Fibroblast of peridontal ligament (primary cell): ENCODE data around the gene GET3.
"Not testable (repeated sequence)": the region's sequence is repeated elsewhere in the genome, so short reads cannot be mapped to it uniquely, and the experiment has no call there.

ENCODE experiments used
- DNase-seq: peaks from one replicate; pipeline ENCODE4 v3.0.0-alpha.2; 2010; ENCODE audit errors: extremely low read depth

GET3 gene

DNA sequence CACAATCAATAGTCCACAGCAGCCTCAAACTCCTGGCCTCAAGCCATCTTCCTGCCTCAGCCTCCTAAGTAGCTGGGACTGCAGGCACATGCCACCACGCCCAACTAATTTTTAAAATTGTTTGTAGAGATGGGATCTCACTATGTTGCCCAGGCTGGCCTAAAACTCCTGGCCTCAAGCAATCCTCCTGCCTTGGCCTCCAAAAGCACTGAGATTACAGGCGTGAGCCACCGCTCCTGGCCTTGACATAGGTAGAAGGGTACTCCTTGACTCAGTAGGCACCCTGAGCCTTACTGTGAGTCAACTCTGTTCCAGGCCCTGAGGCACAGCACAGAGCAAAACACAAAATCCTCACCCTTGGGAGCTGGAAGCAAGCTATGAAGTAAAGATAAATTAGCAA is 21.4 kb upstream of the GET3 start:
- DNase-seq = no peak

DNA sequence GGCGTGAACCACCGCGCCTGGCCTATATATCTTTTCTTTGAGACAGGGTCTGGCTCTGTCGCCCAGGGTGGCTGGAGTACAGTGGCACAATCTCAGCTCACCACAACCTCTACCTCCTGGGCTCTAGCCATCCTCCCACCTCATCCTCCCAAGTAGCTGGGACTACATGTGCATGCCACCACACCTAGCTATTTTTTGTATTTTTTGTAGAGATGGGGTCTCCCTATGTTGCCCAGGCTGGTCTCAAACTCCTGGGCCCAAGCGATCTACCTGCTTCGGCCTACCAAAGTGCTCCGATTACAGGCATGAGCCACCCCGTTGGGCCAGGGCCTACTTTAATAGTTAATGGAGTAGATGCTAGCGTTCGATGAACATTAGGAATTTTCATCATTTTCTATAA is 17.0 kb upstream of the GET3 start:
- peak; percentile 4 for DNase-seq

DNA sequence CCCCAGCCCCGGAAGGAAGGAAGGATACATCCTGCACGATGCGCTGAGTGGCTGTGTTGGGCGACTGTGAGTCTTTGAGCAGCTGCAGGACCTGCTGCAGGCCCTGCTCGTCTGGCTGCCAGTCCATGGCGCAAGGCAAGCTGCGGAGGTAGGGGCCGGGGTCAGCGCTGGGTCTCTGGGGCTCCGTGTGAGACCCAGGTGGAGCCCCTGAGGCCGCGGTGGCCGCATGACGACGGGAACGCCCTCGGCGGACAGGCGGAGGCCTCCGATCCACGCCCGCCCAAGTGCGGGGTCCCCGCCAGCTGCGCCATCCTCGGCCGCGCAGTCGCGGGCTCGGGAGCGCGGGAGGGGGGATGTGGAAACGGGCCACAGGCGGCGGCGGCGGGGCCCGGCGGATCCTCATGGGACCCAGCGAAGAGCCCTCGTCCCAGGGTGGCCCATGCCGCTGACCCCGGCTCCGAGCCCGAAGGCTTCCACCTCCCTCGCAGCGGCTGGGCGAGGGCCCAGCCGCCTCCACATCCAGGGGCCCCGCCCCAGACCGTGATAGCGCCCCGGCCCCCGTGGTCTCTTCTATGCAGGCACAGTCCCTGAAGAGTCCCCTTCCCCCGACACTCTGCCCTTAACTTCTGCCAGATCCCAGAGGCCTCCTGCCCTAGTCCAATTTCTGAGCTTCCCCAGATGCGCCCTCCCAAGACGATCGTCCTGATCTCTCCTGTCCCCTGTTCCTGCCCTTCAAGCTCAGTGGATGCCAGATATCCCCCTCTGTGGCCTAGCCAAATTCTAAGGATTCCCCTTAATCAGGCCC is 16.2 kb upstream of the GET3 start:
- DNase-seq = peak; percentile 16

DNA sequence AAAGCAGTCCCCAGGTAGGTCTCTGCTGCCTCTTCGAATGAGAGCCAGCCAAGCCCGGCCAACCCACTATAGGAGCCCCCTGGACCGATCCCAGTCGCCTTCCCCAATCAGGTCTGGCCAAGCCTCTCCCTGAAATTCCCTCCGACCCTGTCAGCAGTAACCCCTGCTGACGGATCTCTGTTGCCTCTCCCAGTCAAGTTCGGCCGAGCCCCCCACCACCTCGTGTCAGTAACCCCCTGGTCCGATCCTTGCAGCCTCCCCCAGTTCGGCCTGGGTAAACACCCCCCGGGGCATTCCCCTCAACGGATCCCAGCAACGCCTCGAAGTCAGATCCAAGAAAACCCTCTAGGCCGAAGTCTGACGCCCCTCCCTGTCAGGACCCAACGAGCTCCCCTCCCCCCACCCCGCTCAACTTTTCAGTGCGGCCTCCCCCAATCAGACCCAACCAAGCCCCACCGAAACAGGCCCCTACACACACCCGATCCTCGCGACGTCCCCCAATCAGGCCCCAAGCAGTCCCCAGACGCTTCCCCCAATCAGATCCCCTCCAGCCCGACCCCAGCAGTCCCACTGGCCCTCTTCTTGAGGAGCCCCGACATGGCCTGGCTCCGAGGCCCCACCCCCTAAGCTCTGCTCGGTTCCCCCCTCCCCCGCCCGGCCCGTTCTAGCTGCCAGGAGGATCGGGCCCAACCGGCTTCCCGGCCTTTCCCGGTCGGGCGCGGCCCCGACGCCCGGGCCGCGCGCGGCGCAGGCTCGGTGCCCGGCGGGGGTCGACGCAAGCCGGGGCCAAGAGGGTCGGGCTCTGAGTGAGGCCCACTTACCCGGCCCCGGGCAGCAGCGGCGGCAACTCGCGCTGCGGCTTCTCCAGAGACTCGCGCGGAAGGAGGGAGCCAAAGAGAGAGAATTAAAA is 15.4 kb upstream of the GET3 start:
- peak; percentile 67 for DNase-seq

DNA sequence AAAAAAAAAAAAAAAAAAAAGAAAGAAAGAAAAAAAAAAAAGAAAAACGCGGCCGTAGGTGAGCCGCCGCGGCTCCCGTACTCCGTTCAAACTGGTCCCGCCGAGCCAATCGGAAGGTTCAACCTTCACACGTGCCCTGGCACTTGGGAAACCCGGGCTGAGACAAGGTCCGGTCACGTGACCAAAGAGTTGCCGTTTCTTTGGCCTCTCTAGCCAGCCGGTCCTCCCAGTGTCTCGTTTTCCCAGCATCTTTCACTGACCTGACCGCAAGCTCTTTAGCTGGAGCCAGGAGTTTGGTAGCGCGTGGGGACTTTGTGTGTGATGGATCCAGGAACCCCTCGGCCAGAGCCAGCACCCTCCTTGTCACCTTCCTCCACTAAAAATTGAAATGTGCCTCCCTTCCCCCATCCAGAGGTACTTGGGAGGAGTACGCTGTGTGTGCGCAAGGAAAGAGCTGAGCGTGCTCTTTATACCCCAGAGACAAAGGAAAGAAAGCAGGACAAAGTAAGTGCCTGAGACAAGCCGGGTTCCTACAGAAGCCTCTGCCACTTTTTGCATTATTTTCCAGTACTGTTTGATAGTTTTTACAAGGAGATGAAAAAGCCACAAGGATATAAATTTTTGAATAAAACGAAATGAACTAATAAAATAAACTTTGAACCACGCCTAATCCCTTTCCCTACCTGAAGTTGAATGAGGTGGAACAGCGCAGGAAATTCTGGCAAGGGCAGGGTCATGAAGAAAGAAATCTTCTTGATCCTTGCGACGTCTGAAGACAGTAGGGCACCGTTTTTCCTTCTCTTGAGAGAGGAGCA is 14.5 kb upstream of the GET3 start:
- DNase-seq = peak; percentile 99

DNA sequence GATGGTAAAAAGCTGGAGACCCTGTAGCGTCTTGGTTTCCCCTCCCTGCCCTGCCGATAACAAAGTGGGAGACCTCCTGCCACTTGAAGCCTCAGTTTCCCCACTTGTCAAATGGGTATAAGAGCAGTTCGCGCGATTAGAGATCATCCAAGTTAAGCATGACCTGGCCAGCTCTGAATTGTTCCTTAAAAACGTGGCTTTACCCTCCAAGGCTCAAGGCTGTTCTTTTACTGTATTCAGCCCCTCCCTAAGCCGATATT is 14.0 kb upstream of the GET3 start:
- peak; percentile 15 for DNase-seq

DNA sequence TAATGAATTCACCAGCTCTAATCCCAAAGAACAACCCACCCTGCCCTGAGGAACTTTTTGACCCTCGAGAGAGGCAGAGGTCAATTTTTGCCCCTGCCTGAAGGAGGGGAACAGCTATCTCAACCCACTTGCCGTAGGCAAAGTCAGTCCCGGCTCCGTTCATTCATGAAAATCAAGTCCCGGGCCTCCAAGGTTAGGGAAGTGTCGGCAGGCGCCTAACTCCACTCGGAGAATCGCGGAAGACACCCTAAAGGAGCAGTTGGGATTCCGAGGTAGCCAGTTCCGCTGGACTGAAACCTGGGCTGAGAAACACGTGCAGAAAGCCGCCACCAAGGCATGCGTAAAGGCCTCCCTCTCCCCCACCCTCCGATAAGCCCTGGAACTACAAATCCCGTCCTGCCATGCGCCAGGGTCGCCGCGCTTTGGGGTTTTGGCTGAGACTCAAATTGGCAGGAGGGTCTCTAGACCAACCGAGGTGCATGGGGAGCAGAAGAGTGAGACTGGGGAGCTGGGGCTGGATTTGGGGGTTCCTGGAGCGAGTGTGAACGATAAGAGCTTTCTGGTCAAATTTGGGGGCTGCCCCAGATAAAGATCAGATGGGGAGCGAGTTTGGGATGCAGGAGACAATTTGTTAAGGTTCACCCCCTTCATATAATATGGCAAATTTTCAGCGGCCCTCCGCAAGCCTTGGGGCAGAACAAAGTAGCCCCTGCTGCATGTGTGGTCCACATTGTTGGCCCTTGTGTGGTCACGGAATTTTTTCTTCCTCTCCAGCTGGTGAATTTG is 13.5 kb upstream of the GET3 start, which contains the start of gene TNPO2:
TNPO2 (minus strand) TSS at position 292 of the 786 bp plus-strand sequence. CDS start 2,955 bp downstream, outside the sequence.
- DNase-seq = peak; percentile 49

DNA sequence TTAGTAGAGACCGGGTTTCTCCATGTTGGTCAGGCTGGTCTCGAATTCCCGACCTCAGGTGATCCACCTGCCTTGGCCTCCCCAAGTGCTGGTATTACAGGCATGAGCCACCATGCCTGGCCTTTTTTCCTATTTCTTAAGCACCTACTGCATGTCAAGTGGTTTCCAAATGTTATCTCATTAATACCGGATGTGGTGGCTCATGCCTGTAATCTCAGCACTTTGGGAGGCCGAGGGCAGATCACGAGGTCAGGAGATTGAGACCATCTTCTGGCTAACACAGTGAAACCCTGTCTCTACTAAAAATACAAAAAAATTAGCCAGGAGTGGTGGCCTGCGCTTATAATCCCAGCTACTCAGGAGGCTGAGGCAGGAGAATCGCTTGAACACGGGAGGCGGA is 11.7 kb upstream of the GET3 start:
- DNase-seq = not testable (repeated sequence)

DNA sequence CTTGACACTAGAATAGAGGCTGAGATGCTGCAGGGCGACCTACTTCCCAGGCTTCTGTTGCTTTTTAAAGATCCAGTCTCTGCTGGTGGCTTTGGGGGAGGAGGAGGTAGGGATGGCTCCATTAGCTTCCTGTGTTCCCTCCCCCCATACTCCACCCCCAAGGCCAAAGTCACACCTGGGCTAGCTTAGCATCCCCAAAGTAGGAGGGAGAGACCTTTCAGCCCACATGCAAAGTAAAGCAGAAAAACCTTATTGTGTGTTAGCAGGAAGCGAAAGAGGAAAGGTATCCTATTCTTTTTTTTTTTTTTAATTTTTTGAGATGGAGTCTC is 10.3 kb upstream of the GET3 start:
- DNase-seq = no peak

DNA sequence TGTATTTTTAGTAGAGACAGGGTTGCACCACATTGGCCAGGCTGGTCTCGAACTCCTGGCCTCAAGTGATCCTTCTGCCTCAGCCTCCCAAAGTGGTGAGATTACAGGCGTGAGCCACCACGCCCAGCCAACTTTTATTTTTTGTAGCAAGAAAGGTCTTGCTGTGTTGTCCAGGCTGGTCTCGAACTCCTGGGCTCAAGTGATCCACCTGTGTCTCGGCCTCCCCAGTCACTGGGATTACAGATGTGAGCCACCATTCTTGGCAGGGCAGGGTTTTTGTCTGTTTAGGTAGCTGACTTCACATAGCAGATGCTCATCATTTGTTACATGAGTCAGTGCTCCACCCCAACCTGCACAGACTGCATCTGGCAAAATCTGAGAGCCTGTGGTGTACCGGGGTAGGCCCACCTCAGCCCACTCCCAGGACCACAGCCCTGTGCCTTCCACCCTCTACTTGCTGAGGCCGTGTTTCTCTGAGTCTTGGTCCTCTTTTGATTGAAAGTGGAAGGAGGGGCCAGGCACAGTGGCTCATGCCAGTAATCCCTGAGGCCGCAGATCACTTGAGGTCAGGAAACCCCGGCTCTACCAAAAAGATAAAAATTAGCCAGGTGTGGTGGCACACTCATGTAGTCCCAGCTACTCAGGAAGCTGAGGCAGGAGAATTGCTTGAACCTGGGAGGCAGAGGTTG is 9.4 kb upstream of the GET3 start:
- no peak for DNase-seq

DNA sequence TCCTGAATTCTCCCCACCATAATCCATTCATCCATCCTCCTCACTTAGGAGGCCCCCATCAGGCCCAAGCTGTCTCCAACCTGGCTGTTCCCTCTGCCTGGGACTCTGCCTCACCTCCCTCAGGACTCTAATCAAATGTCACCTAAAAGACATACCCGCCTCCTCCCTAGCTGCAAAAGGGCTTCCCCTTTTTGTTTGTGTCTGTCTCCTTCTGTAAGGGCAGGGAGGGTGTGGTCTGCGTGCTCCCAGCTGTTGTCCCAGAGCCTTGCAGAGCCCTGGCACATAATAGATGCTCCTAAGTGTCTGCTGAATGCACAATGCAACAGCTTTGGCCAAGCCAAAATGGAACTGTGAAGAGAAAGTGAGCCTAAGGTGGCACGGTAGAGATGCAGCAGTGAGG is 7.2 kb upstream of the GET3 start:
- no peak for DNase-seq

DNA sequence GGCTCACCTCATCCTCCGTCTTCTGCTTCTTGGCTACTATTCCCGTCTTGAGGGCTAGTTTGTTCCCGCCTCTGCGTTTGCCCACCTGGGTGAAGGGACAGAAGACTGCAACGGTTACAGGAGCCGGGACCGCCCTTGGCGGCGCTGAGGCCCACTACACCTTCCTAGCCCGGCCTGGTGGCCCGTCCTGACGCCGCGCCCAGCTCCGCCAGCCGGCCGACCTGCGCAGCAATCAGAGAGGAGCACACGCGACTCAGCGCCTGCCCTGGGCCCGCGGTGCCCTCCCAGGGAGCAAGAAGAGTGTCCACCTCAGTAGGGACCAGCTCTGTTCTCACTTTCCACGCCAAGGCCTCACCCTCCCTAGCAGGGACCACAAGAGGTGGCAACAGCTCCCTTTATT is 6.0 kb upstream of the GET3 start:
- no peak for DNase-seq

DNA sequence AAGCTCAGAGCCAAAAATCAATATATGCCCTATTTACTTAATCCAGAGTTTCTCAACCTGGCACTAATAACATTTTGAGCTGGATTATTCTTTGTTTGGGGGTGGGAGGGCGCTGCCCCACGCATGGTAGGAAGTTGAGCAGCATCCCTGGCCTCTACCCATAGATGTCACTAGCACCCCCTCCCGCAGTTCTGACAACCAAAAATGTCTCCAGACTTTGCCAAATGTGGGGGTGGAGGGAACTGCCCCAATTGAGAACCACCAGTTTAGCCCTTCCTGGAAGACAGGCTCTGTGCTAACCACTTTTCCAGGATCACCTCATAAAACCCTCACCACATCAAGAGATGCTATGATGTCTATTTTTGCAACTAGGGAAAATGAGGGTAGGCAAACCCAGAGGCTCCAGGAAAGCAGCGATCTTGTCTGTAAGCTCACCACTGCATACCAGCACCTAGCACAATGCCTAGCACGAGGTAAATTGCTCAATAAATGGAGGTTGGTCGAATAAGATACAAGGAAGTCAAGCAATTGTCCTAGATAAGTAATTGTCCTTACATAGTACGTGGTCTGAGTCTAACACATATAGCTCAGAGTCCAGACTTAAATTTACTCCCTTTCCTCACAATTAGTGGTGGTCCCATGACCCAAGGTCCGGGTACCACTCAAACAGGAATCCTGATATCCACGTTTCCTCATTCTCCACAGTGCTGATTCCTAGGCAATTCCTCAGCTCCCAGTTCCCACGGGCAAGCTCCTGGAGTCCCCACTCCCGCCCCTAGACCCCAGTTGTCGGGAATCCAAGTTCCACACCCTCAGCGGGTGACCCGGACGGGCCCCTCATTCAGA is 3.7 kb upstream of the GET3 start:
- DNase-seq = peak; percentile 51

DNA sequence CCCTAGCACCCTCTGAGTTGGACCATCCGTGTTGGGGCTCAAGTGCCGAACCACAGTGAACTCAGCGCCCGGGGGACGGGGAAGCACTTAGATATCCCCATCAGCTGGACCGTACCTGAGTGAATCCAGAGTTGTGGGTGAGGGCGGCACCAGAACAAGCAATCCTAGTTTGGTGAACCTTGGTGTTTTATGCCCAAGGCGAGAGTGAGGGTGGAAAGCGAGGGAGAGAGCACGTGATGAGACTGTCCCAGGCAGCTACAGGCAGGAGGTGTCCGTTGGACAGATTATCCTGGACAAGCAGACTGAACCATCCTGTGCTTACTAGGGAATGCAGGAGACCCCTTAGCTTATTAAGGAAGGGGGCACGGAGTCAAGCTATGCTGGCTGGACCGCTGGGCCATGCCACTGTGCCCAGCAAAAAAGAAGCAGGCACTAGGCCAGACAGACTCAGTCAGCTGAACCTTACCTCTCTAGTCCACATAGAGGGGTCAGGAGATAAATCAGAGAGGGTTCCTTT is 596 bp downstream of the GET3 start:
- no peak for DNase-seq

DNA sequence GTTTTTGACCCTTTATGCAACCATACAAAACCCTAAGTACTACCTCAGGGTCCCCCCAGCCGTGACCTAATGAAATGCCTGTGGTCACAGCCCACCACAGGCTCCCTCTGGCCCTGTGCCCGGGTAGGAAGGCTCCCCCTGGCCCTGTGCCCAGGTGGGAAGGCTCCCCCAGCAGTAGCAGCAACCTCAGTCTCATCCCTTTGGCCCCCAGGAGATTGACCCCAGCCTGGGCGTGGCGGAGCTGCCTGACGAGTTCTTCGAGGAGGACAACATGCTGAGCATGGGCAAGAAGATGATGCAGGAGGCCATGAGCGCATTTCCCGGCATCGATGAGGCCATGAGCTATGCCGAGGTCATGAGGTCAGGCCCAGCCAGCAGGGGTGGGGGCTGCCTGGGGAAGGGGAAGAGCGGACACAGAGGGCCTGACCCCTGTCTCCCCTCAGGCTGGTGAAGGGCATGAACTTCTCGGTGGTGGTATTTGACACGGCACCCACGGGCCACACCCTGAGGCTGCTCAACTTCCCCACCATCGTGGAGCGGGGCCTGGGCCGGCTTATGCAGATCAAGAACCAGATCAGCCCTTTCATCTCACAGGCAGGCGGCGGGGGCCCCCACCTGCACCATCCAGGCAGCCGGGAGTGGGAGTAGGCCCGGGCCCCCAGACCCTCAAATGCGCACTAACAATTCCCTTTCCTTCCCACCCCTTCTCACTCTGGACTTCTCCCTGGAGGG is 8.0 kb downstream of the GET3 start:
- DNase-seq = no peak

DNA sequence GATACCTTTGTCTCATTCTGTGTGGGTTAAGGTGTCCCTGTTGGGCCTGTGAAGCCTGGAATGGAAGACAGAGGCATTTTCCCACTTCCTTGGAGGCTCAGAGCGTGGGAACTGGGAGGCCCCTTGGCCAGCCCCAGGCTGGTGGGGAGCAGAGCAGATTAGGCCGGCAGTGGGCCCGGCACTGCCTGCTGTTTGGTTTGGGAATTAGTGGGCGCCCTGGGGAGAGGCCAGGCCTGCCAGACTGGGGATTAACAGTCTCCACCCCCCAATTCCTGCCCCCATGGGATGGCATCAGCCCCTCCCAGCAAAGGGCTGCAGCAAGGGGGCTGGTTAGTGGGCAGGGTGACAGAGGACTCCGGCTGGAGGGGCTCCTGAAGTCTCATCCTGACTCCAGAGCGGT is 11.2 kb downstream of the GET3 start:
- no peak for DNase-seq

DNA sequence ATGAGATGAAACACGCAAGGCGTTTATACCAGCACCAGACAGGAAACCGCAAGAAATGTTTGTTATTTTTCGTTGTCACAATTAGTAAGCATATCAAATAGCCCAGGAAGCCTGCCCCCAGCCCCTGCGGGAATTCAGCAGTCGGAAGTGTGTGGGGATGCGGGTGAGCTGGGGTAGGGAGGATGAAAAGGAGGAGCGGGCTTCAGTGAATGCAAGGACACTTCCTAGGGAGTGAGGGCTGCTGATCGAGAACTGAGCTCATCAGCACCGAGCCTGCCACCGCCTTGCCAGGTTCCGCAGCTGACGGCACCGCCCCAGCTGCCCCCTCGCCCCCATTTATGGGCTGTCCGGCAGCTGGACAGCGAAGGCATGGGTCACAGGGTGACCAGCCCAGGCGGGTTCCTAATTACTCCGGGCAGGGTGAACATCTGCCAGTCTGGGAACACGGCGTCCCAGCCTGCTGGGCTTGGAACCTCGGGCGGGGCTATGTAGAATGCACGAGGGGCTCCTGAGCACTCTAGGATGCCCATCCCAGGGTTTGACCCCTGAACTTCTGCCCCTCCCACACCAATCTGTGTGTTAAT is 12.7 kb downstream of the GET3 start:
- peak; percentile 43 for DNase-seq

DNA sequence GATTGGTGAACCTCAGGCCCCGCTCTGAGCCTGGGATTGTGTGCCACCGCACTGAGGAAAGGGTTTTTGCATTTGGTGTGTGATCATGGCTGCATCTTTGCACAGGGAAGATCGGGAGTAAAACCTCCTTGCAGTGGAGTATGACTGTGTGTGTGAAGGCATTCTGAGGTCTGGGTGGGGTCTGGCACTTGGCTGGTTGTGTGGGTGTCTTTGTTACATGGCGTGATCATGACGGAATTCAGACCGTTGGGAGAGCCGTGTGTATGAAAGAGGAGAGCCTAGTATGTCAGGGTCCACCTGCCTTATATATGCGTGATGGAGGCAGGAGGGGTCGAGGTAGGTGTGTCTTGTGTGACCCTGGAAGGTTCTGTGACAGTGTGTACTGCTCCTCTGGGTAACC is 13.6 kb downstream of the GET3 start:
- DNase-seq = peak; percentile 6

DNA sequence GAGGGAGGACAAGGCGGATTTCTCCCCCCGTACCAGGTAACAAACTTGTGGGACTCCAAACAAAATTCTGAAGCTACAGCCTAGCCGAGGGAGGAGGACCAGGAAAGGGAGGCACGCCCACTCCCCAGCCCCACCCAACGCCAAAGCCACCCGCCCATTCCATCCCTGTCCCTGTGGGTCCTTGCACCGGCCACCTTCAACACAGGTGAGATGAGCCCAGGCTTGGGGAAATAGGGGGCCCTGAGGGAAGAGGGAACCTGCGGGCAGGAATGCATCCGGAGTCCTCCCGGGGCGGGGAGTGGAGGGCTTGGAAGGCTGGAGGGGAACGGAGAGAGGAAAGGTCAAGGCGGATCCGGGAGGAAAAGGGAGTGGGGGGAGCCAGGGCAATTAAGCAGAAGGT is 14.3 kb downstream of the GET3 start, which contains the start of gene BEST2:
BEST2 (plus strand) TSS at position 157 of the 400 bp plus-strand sequence. CDS start 802 bp downstream, outside the sequence.
- no peak for DNase-seq
